T follicular helper cell (primary cell): ENCODE measurements around the gene ADTRP.
A peak's percentile ranks its signal among the peaks of the same experiment; 100 is the strongest.

ENCODE experiments used
- DNase-seq: peaks from one replicate; pipeline ENCODE4 v3.0.0-alpha.2; 2020; ENCODE audit warnings: low read depth

Gene ADTRP

DNA sequence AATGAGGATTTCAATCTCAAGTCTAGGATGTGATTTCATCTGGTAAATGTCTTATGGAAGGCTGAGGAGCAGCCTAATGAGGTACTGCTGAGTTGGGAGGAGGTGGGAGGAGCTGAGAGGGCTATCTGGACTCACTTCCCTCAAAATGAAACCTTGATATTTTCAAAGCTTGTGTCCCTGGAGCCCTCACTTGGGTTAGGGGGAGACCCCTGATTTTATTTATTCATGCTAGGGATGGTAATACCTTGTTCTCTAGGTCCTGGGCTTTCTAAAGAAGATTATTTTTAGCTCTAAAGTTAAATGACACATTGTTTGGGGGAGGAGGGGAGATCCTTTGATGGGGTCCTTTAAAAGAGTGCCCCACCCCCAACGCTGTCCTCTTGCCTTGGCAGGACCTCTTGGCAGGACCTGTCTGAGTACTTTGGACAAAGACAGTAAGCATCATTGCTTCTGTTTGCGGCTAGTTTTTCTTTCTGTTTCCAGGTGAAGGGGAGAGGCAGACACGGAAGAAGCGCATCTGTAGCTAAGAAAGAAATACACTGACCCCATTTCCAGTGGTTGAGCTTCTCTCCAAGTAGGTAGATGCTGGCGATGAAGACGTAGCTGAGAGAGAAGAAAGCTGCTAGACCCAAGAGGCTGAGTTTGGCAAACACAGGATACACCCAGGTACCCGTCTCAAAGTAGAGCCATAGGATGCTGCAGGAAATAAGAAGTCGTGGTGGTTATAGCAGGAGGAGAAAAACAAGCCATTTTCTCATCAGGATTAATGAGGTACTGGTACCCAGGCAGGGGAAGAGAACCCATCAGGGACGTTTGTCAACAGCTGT is 55.6 kb downstream of the ADTRP start:
- no peak for DNase-seq

GRCh38 chr6:11722220-11722619 is 56.4 kb downstream of the ADTRP start:
- no peak for DNase-seq

DNA sequence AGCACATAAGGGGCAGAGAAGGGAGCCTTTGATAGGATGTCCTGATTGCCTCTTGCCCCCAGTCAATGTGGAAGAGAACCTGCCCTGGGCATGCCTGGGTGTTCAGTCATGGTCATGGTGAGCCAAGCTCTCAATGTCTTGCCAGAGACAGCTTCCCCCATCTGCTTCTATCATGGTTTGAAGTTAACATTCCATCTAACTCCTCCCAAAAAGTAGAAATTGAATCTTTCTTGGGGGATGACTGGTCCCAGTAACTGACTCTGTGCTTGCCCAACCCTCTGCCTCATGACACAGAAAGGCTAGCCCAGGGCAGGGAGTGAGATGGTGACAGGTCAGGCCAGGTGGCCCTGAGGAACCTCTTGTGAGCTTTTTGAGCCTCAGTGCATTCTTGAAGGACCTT is 60.1 kb downstream of the ADTRP start:
- DNase-seq, result no peak

- no peak for DNase-seq
Observed at GRCh38 chr6:11718031-11718430, 60.6 kb downstream of the ADTRP start.

GRCh38 chr6:11714798-11715285 is 63.8 kb downstream of the ADTRP start:
- no peak for DNase-seq

GRCh38 chr6:11714116-11714797 is 64.3 kb downstream of the ADTRP start:
- no peak for DNase-seq

GRCh38 chr6:11712760-11713159 is 65.8 kb downstream of the ADTRP start:
- no peak for DNase-seq

GRCh38 chr6:11711984-11712711 is 66.5 kb downstream of the ADTRP start:
- DNase-seq, result no peak

DNA sequence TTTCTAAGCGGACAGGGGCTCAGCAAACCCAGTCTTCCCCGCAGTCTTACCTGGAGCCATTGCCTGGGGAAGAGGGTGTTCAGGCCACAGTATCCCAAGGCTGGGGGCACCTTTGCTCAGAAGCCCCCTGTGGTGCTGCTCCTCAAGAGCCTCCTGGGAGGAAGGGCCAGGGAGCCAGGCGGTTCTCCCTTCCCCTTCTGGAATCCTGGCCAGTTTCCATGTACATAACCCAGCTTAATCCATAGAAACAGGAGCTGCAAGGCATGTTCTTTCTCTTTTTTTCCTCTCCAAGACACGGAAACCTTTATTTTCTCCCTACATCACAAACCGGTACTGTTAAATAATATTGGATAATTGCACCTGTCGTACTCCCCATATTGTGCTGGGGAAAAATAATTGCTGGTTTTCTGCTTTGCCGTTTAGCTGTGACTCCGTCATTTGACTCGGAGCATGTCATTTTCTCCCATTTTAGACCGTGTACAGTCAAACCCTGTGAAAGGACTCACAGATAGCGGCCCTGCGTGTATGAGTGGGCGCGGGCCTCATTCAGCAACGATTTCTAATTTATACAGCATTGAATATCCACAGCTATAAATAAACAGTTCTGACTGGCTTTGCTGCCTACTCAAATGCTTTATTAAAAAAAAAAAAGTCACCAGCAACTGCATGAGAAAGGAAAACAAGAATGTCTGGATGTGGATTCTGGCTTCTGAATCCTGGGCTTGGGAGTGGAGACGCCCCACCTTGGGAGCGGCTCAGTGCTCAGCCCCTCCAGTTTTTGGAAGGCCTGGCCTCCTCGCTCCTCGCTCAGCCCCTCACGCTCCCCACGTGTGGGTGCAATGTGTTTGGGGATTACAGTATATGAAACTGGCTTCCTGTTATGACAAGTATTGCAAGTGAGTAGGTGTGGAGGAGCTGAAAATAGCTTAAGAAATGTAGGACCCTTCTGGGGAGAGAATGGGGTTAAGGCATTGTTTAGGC is 67.3 kb downstream of the ADTRP start:
- DNase-seq, result no peak

DNA sequence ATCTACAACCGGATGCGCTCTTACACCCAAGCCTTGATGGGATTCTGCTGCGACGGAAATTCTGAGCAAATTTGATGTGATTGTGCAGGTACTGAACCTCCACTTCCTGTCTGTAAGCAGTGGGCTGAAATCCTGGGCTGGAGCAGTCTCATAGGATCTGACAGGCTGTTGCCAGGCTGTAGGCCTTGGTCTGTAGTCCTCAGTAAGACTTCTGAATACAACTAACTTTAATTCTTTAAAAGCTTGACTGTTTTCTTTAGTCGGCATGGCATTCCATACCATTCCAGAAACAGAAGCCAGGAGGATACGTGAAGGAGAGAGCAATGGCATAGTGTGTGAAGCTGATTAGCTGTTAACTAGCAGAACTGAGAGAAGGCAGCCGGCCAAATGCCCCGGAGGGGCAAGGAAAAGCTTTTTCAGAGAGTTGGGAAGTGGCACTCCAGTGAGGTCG is 68.3 kb downstream of the ADTRP start:
- DNase-seq, result peak; percentile 40

DNA sequence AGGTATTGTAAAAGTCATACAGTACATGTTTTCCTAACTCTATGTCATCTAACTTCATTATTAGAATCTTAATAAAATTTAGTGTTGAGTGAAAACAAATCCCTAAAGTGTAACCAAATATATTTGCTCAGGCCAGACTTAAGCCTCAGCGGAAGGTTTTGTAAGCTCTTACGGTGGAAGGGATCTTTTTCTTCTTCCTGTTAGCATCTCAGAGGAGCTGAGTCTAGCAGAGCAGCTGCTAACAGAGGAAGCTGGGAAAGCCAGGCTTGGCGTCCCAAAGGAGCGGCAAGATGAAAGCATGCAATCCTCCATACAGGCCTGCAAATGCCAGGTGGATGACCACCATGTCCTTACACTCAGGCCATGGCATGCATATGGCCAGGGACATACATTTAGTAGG is 72.4 kb downstream of the ADTRP start:
- DNase-seq, result no peak

DNA sequence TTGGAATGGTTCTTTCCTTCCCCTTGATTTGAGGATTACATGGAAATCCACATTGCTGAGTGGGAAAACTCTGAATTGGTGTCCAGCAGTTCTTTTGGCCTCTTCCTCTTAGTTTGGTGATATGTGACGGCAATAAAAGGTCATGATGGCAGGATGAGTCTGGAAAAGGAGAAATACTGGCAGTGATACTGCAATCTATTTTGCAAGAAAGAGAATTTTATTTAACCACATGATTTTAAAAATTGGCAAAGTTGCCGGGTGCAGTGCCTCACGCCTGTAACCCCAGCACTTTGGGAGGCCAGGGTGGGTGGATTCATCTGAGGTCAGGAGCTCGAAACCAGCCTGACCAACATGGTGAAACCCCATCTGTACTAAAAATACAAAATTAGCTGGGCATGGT is 73.1 kb downstream of the ADTRP start:
- no peak for DNase-seq

GRCh38 chr6:11705069-11705468 is 73.5 kb downstream of the ADTRP start:
- no peak for DNase-seq

DNA sequence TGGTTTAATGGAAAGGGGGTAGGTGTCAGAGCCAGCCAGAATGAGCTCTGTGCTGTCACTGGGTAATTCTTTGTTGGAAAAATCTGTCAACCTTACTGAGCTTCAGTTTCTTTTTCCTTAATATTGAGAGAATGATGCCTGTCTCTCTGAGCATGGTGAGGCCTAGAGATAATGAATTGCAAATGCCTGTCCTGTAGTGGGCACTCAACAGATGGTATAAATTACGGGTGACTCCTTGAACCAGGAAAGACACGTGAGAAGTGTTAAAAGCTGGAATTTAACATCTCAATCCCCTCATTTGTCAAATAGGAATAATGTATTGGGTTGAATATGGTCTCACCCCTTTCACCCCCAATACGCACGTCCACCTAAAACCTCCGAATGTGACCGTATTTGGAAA is 74.9 kb downstream of the ADTRP start:
- no peak for DNase-seq

DNA sequence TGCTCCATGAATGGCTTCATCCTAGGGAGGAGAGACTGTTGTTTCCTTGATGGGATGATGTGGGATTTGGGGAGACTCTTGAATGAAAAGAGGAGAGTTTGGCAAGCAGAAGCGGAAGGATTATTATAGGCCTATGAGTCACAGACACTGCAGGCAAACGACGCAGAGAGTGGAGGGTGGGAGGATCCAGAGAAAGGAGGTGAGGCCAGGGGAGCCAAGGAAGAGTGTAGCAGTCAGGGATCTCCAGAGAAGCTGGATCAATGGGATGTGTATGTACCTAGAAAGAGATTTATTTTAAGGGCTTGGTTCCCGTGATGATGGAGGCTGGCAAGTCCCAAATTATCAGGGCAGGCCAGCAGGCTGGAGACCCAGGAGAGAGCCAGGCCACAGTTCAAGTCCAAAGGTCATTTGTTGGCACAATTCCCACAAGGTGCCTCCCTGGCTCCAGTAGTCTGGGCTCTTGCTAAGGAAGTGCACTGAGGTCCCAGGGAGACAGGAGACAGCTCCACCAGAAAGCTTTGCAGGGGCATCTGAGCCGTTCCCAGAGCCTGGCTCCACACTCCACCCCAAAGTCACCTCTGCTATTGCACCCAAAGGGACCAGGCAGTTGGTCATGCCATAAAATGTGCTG is 76.0 kb downstream of the ADTRP start:
- no peak for DNase-seq

DNA sequence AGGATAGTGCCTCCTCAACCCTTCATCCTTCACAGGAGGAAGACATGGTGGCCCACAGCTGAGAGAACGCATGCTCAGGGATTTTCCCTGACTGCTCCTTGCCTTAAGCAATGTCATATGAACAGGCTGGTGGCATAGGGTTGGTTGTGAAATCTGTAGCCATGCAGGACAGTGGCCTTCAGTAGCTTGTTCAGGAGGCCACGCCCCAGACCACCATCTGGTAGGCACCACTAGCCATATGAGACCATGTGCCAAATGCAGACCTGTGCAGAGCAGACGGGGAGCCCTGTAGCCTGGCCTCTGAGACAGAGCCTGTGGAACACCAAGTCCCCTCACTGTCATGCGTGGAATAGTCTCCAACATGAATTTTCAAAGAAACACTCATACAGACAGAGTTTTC is 76.5 kb downstream of the ADTRP start:
- no peak for DNase-seq

GRCh38 chr6:11701573-11701972 is 77.0 kb downstream of the ADTRP start:
- DNase-seq, result no peak

DNA sequence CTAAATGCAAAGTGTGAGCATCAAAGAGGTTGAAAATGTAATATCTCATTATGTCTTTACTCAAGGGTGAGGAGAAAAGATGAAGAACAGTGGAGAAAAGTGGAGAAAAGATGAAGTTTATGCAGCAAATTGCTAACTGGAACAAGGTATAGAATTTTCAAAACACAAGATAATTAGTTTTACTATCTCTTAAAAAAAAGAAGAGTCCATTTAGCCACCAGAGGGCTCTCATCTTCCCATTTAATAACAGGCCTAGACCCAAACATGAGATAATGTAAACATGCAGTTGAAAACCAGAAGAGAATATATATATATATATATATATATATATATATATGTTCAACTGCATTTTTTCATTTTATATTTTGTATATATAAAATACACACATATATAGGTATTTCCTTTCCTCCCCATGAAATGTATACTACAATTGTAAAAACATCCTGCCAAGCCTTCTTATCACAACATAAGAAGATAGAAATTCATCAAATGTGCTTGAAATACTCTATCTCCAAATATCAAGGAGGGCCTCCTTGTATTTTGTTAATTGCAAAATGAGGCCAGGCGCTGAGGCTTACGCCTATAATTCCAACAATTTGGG is 78.4 kb downstream of the ADTRP start:
- DNase-seq, result no peak

DNA sequence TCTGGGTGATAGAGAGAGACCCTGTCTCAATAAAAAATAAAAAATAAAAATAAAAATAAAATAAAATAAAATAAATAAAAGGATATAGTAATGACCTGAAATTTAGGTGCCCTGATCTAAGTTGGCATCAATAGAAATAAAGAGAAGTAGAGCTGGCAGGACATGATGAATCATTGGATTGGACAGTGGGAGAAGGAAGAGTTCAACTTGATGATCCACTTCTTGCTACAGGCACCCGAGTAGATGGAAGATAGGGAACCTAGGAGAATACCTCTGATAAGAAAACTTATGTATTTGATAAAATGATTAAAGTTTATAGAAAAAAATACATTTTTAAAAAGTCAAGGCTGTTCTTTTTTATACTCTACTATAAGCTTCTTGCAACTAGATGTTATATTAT is 79.0 kb downstream of the ADTRP start:
- DNase-seq, result no peak
